Left lung (tissue), 10 donors: ENCODE data around the gene BTBD9. TPM values are rescaled to one million over a fixed set of nuclear protein-coding genes. Genes with fewer than 3 reads are reported as not detected.

Source experiments
- ATAC-seq: fragments of 200-7000 bp; cut with Tn5 transposase; one replicate; pipeline ENCODE4 v1.9.1; 2020; ENCODE audit warnings: moderate library complexity
- DNase-seq, 4 donors: peaks; one replicate each; pipeline ENCODE4 v3.0.0-alpha.2; 2013 to 2020
- H3K27ac ChIP-seq, 2 donors: fragments of 200-600 bp; sonication (generic) in 1 of 2; one replicate each; pipeline versions ENCODE4 v1.5.0 to v1.8.0; 2020 to 2021
- H3K27me3 ChIP-seq, 2 donors: fragments of 200-600 bp; sonication (generic) in 1 of 2; one replicate each; pipeline versions ENCODE4 v1.5.0 to v1.8.0; 2020 to 2021
- H3K36me3 ChIP-seq, 2 donors: fragments of 200-600 bp; sonication (generic) in 1 of 2; one replicate each; pipeline versions ENCODE4 v1.5.0 to v1.8.0; 2020 to 2021
- H3K4me1 ChIP-seq, 2 donors: fragments of 200-600 bp; one replicate each; pipeline ENCODE4 v1.8.0; 2021
- H3K4me3 ChIP-seq, 2 donors: fragments of 200-600 bp; sonication (generic) in 1 of 2; one replicate each; pipeline versions ENCODE4 v1.5.0 to v1.8.0; 2020 to 2021; ENCODE audit warnings: mild to moderate bottlenecking in 1 of 2
- H3K9me3 ChIP-seq, 2 donors: fragments of 200-600 bp; sonication (generic) in 1 of 2; one replicate each; pipeline versions ENCODE4 v1.5.0 to v1.8.0; 2020 to 2021
- intact Hi-C, 2 donors: fragments of 100-400 bp; cut with DNase I; formaldehyde crosslinking; loops; one replicate each; pipeline versions ENCODE4 v1.11.2 to v1.14.2; 2022
- polyA plus RNA-seq, 6 donors: library from polyadenylated mRNA; unstranded; fragments of 120-200 nt; gene quantifications; one replicate each; pipeline ENCODE4 v1.2.1, GENCODE V29; 2013; ENCODE audit not compliant: insufficient read length in 6 of 6
- total RNA-seq, 2 donors: library from RNA; stranded (reverse); fragmentation: NEBNext Ultra II Directional; extraction: Animal tissue kit (Norgen Biotek cat#: 25700); gene quantifications; one replicate each; pipeline ENCODE4 v1.2.1, GENCODE V29; 2021
- TF ChIP-seq, protein P1 (sequence below), 2 donors: fragments of 200-600 bp; sonication (generic) in 1 of 2; IDR thresholded peaks; one replicate each; pipeline versions ENCODE4 v1.5.0 to v1.8.0; 2021; ENCODE audit warnings: antibody characterized with exemption in 2 of 2
- donor health status: DM: no; HTN: yes; CAD: no.
- donor health status: DM: no; HTN: no; CAD: no.

The BTBD9 gene
- total and polyA plus RNA-seq, 8 donors: 14.2 to 44.0 (median 16.0) TPM

GRCh38 chr6:38525888-38526287, 113.8 kb downstream of the BTBD9 start:
- H3K27ac ChIP-seq: no peak overlapping the region
- intact Hi-C loops: no loop called here
- no peaks in the 10 kb centered on the region for H3K4me1 ChIP-seq
- ATAC-seq: no peak
- TF ChIP-seq, protein P1, sequence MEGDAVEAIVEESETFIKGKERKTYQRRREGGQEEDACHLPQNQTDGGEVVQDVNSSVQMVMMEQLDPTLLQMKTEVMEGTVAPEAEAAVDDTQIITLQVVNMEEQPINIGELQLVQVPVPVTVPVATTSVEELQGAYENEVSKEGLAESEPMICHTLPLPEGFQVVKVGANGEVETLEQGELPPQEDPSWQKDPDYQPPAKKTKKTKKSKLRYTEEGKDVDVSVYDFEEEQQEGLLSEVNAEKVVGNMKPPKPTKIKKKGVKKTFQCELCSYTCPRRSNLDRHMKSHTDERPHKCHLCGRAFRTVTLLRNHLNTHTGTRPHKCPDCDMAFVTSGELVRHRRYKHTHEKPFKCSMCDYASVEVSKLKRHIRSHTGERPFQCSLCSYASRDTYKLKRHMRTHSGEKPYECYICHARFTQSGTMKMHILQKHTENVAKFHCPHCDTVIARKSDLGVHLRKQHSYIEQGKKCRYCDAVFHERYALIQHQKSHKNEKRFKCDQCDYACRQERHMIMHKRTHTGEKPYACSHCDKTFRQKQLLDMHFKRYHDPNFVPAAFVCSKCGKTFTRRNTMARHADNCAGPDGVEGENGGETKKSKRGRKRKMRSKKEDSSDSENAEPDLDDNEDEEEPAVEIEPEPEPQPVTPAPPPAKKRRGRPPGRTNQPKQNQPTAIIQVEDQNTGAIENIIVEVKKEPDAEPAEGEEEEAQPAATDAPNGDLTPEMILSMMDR (IDR thresholded peaks at IDR 0.05): no peak
- H3K27me3 ChIP-seq: no peaks in the 10 kb centered on the region
- H3K4me3 ChIP-seq: no peak overlapping the region
- peaks cover 0 to 9% of the 10 kb centered on the region in 2 donors for H3K36me3 ChIP-seq
- DNase-seq: no peak
- H3K9me3 ChIP-seq: peaks cover 0 to 8% of the 10 kb centered on the region in 2 donors

DNA sequence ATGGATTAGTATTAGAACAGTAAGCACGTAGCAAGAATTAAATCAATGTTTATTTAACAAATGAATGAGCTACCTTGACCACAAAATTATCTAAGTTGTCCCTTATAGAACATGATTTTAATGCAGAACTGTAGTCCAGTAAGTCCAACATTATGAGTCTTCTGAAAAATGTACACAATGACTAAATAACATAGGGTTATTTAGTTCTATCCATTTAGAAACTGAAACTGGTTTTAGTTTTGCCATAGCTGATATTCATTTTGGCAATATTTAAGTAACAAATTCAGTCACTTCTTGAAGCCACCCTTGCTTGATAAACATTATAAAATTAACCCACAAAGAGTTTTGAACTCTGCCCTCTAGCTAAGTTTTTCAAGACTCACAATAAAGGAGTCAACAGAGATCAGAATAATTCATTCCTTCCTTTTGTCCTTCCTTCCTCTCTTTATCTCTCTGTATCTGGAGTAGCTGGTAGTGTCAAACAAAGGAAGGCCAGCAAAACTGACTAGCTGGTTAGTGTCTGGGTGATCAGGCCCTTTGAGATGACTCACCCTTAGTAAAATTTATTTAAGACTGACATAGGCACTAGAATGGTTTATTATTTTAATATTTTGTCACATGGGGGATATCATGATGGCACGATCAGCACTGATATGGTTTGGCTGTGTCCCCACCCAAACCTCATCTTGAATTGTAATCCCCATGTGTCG, 115.1 kb downstream of the BTBD9 start:
- H3K27me3 ChIP-seq: no peaks in the 10 kb centered on the region
- intact Hi-C loops: no loop called here
- no peak for ATAC-seq
- no peak for DNase-seq
- no peaks in the 10 kb centered on the region for H3K4me1 ChIP-seq
- peaks cover 0 to 4% of the 10 kb centered on the region in 2 donors for H3K9me3 ChIP-seq
- TF ChIP-seq, protein P1 (IDR thresholded peaks at IDR 0.05): no peak
- peaks cover 0 to 9% of the 10 kb centered on the region in 2 donors for H3K36me3 ChIP-seq
- H3K4me3 ChIP-seq: no peak overlapping the region
- no peak overlapping the region for H3K27ac ChIP-seq

DNA sequence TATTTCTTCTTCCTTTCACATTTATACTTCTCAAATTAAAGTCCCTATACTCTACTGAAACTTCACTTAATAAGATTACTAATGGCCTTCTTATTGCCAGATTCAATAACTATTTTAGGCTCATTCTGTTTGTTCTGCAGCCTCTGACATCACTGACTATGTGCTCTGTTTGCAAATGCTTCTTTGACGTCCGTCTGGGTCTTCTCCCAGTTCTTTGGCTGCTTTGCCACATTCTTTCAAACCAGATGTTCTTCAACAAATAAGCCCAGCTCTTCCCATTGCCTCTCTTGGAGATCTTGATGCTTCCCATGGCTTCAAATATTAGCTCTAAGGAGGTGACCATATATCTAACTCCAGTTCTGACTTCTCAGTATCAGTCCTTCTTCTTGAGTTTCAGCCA, 117.4 kb downstream of the BTBD9 start:
- H3K4me3 ChIP-seq: no peak overlapping the region
- H3K9me3 ChIP-seq: peaks cover 0 to 4% of the 10 kb centered on the region in 2 donors
- TF ChIP-seq, protein P1 (IDR thresholded peaks at IDR 0.05): no peak
- no peaks in the 10 kb centered on the region for H3K27me3 ChIP-seq
- H3K27ac ChIP-seq: no peak overlapping the region
- ATAC-seq (peak; percentile 33), DNase-seq (peak in 2 of 4 donors; percentile 30 to 51)
- intact Hi-C loops: no loop called here
- H3K36me3 ChIP-seq: peaks cover 0 to 9% of the 10 kb centered on the region in 2 donors
- H3K4me1 ChIP-seq: peaks cover 0 to 5% of the 10 kb centered on the region in 2 donors

- DNase-seq (no peak), ATAC-seq (no peak)
- Histone ChIP-seq H3K9me3 (no peaks in the 10 kb centered on the region), H3K27ac (no peak overlapping the region), H3K4me3 (no peak overlapping the region), H3K4me1 (peaks cover 0 to 5% of the 10 kb centered on the region in 2 donors), H3K36me3 (no peaks in the 10 kb centered on the region), H3K27me3 (no peaks in the 10 kb centered on the region)
- TF ChIP-seq, protein P1 (IDR thresholded peaks at IDR 0.05): no peak
- intact Hi-C loops: no loop called here
These were observed 121.0 kb downstream of the BTBD9 start for GRCh38 chr6:38518511-38519304.

GRCh38 chr6:38517005-38517404, 122.7 kb downstream of the BTBD9 start:
- Histone ChIP-seq H3K27me3 (no peaks in the 10 kb centered on the region), H3K9me3 (no peaks in the 10 kb centered on the region), H3K4me1 (peaks cover 0 to 5% of the 10 kb centered on the region in 2 donors), H3K36me3 (no peaks in the 10 kb centered on the region), H3K4me3 (no peak overlapping the region), H3K27ac (no peak overlapping the region)
- TF ChIP-seq, protein P1 (IDR thresholded peaks at IDR 0.05): no peak
- DNase-seq (no peak), ATAC-seq (no peak)
- intact Hi-C loops: no loop called here
